ENCODE measurements around the gene ZNF592.

- no peak for TF ChIP-seq POLR2A (IDR thresholded peaks at IDR 0.05)
- no peak for TF ChIP-seq CTCF (IDR thresholded peaks at IDR 0.05)
Measured at GRCh38 chr15:84842781-84843180, 94.4 kb downstream of the ZNF592 start.
